Urothelium cell line (cell line): Measurements from ENCODE around the gene C22orf39.
A peak's percentile ranks its signal among the peaks of the same experiment; 100 is the strongest.

Source experiments
- DNase-seq: peaks from one replicate; pipeline ENCODE4 v3.0.0; 2011; ENCODE audit warnings: low spot score, mixed read lengths
- FAIRE-seq: peaks from 2 replicates; lab custom pipeline; 2011; peaks lifted over from hg19 to GRCh38; lab: Jason Lieb, UNC

Gene C22orf39, protein sequence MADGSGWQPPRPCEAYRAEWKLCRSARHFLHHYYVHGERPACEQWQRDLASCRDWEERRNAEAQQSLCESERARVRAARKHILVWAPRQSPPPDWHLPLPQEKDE

DNA sequence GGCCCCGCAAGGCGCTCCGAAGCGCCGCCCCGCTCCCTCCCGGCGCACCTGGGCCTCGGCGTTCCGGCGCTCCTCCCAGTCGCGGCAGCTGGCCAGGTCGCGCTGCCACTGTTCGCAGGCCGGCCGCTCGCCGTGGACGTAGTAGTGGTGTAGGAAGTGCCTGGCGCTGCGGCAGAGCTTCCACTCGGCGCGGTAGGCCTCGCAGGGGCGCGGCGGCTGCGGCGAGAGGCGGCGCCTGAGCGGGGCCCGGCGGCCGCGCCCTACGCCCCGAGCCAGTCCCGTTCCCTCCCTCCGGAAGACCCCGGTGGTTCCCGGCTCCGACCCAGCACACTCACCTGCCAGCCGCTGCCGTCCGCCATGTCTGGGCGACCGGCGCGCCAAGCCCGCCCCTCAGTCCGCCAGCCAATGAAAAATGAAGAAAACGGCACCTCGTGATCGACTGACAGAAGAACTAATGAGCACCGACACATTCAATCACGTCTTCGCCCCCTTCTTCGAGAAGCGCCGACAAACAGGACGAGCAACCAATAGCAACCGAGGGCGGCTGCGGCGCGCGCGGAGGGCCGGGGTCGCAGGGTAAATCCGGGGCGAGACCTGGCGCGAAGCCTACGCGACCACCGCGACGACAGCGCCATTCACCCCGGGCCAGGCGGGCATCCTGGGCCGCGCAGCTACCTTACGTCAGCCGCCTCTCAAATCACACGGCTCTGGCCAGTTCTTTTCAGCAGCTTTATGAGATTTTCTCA lies at the start of gene C22orf39:
Gene C22orf39, minus strand, starts transcription at position 382 of the 746 bp plus-strand sequence. Its CDS starts 23 bp downstream, at position 359.
- peak; percentile 99 for DNase-seq
- FAIRE-seq, result peak; percentile 92

DNA sequence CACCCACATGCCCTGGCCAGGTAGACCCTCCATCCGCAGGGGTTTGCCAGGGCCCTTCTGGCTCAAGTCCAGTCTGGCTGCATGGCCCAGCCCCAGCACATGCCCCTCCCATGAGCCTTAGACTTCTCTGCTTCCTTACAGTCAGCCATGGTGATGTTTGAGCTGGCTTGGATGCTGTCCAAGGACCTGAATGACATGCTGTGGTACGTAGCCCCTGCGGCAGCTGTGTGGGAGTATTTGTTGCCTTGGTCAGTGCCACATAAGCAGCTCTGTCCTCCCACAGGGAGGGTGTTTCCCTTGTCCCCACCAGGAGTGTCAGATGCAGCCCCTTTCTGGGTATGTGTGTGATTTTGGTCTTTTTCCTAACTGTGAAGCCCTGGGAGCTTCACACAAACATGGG lies 49.7 kb upstream of the C22orf39 start:
- FAIRE-seq (peak; percentile 53), DNase-seq (no peak)

DNA sequence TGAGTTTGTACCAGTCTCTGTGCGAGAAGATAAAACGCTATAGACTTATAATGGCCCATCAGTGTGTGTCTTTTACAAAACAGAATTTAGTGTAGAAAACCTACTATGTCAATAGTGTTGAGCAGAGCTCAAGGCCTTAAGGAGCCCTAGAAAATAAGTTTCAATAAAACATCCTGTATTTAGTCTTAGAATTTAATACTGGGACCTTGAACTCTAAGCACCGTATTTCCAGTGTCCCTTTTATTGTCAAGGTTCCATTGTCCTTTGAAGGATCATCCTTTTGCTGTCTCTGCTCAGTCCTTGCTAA lies 48.8 kb upstream of the C22orf39 start:
- FAIRE-seq (no peak), DNase-seq (no peak)

DNA sequence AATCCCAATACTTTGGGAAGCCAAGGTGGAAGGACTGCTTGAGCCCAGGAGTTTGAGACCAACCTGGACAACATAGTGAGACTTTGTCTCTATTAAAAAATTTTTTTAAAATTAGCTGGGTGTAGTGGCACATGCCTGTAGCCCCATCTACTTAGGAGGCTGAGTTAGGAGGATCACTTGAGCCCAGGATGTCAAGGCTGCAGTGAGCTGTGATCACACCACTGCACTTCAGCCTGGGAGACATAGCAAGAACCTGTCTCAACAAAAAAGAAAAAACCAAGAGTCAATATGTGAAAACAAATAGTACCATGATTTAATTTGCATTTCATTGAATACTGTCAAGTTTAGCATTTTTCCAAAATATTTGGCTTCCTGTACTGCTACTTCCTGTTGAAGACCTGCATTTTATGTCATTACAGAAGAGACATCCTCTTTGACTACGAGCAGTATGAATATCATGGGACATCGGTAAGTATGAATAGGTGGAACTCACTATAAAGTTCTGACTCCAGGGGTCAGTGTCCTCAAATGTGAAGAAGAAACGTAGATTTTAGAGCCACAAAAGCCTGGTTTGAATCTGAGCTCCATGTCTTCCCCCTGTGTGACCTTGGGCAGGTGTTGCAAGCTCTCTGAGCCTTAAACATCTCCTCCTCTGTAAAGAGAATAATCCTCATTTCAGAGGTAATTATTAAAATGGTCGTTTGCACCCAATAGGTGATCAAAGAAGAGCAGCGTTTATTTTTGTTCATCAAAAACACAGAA lies 48.2 kb upstream of the C22orf39 start:
- DNase-seq, result no peak
- peak; percentile 30 for FAIRE-seq

DNA sequence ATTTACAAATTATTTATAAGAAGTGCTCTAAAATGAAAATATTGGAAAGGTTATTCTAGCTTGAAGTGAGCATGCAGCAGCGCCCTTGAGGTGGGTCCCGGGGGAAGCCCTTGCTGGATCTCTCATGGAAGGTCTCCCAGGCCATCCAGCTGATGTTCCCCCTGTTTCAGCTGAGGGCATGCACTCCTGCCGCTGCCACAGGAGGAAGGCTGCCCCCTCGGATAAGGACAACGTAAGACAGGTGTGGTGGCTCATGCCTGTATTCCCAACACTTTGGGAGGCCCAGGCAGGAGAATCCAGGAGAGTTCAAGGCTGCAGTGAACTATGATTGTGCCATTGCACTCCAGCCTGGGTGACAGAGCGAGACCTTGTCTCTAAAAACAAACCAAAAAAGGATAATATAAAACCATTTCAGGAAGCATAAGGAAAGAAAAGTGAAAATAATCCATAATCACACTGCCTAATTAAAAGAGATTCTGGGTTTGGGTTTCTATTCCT lies 47.2 kb upstream of the C22orf39 start:
- FAIRE-seq, result no peak
- DNase-seq, result no peak

DNA sequence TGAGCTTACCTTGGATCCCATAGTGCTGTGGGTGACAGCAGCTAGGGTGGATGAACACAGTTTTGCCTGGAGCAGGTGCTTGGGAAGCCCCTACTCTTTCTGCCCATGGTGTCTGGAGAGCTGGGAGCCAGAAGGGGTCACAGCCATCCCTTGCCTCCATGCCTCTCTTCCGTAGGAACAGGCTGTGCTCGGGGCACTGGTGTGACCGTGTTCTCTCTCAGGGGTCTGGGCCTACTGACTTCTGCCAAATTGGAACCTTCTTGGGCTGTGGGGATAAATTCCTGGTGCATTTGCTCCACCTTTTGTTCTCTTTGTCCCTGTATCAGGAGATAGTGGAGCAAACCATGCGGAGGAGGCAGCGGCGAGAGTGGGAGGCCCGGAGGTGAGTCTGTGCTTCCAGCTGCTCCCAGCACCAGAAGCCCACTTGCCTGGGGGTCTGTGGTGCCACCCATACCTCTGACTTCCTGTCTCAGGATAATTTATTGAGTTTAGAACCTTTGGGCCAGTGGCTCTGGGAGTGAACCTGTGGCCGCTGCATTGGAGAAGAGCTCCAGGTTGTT lies 46.6 kb upstream of the C22orf39 start:
- FAIRE-seq, result no peak
- DNase-seq, result no peak

DNA sequence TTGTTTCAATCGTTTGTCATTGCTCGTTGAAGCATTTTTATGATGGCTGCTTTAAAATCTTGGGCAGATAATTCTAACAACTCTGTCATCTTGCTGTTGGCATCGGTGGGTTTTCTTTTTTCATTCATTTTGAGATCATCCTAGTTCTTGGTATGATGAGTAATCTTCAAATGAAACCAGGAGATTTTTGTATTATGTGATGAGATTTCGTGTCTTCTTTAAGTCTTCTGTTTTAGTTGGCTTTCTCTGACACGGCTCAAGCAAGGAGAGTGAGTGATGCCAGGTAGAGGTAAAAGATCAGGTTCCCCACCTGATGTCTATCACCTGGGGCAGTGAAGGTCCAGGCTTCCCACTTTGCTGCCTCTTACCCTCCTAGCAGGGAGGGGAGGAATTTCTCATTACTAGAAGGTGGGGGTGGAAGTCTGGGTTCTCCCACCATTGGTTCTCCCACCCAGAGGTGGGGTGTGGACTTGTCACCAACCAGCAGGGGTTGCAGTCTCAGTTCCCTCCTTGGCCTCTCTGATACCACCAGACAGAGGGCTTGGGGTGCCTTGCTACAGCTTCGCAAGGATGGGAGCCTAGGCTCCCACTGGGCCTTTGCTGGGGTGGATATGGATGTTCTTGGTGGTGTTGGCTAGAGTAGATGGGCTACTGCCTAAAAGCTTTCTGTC lies 45.1 kb upstream of the C22orf39 start:
- DNase-seq (no peak), FAIRE-seq (no peak)

DNA sequence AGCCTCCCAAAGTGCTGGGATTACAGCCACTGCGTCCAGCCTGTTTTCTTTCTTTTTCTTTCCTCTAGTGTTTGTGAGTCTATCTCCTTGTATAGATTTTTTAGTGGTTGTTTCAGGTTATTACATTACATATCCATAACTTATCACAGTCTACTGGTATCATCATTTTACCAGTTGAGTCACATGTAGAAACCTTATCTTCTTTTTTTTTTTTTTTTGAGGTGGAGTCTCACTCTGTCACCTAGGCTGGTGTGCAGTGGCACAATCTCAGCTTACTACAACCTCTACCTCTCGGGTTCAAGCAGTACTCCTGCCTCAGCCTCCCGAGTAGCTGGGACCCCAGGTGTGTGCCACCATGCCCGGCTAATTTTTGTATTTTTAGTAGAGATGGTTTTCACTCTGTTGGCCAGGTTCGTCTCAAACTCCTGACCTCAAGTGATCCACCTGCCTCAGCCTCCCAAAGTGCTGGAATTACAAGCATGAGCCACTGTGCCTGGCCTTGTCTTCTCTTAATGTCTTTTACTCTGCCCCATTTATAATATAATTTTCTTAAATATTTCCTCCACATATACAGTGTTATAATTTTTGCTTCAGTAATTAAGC lies 43.2 kb upstream of the C22orf39 start:
- no peak for FAIRE-seq
- no peak for DNase-seq

DNA sequence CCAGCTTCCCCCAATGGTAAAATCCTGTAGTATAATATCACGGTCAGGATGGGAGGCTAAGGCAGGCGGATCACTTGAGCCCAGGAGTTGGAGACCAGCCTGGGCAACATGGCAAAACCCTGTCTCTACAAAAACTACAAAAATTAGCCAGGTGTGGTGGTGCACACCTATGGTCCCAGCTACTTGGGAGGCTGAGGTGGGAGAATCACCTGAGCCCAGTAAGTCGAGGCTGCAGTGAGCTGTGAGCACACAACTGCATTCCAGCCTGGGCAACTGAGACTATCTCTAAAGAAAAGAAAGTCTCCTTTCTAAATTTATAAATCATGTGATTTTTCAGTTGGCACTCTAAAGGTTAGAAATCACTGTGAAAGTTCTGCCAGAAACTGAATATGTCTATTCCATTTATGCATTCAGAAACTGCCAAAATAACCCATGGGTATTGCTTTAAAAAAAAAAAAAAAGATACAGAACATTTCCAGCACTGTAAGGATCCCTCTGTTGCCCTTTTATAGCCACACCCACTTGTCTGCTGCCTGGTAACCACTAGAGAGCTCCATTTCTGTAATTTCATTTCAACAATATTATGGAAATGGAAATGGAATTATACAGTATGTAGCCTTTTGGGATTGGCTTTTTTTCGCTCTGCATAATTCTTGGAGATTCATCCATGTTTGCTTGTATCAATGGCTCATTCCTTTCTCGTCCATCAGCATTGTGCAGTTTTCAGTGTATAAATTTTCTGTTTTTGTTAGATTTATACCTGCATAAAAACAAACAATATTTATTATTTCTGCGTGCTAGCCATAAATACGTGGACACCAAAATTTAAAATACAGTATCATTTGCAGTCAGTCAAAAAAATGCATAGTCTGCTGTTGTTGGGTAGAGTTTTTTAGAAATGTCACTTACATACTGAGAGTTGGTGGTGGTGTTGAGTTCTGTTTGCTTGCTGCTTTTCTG lies 41.7 kb upstream of the C22orf39 start:
- no peak for DNase-seq
- no peak for FAIRE-seq

DNA sequence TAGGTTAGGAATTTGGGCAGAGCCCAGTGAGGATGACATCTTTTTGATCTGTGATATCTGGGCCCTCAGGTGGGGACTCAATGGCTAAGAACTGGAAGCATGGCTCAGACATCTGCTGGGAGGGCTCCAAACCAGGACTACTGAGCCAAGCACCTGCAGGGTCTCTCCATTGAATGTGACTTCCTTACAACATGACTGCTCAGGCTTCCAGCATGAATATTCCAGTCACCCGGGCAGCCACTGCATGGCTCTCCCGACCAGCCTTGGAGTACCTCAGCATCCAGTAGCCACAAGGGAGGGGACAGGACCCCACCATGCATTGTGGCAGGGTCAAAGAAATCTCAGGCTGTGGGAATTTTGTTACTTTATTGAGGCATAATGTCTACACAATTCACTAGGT lies 40.8 kb upstream of the C22orf39 start:
- DNase-seq, result no peak
- no peak for FAIRE-seq

DNA sequence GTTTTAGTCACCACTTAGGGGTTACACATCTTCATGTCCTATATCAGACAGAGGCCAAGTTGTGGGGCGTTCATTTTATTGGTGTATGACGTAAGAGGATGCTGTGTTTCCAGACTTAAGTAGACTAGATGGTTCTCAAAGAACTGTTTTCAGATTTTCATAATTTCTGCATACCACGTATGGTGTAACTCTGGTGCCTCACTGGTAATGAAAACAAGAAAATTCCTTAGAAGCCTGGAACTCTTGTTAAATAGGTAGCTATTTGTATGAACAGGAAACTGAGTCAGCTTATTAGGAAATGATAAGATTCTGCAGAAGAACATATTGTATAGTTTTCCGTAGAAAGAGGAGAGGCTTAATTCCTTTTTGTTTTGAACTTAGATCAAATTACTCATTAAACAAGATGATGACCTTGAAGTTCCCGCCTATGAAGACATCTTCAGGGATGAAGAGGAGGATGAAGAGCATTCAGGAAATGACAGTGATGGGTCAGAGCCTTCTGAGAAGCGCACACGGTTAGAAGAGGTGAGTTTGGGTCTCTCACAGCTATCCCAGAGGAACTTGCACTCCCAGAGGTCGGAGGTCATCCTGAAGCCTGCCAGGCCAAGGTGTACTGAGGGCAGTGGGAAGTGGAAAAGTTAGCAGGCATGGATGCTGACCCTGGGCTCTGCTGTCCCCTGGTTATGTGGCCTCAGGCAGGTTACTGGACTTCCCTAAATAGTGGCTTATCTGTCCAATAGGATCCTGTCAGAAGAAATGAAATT lies 36.2 kb upstream of the C22orf39 start:
- FAIRE-seq (no peak), DNase-seq (no peak)

DNA sequence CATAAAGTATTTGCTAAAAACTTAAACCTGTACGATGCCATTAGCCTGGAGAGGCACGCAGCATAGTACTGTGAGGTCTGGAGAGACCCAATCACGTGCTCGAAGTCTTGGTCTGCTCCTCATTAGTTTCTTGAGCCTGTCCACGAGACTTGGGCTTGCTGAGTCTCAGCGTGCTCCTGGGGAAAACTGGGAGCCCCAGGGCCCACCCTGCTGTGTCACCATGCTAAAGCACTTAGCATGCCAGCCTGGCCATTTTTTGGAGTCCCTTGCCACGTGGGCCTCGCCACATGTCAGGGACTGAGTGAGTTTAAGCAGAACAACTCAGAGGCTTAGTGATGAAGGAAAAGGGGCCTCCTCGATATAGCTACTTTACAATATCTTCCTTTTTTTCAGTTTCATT lies 34.8 kb upstream of the C22orf39 start:
- FAIRE-seq (no peak), DNase-seq (no peak)

DNA sequence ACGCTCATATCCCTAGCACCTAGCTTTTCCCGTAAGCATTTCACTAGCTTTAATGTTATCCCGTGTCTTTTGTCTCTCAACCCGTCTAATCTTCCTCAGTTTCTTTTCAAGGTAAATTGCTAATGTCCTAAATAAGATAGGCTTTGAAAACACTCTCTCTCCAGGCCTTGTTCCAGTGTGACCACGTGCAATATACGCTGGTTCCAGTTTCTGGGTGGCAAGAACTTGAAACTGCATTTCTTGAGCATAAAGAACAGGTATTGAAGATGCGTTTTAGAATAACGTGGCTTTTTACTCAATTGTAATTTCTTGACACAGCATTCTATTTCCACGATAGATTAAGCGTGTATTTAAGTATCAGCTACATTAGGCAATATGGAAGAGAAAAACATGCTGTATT lies 33.3 kb upstream of the C22orf39 start:
- FAIRE-seq, result peak; percentile 37
- DNase-seq, result no peak

DNA sequence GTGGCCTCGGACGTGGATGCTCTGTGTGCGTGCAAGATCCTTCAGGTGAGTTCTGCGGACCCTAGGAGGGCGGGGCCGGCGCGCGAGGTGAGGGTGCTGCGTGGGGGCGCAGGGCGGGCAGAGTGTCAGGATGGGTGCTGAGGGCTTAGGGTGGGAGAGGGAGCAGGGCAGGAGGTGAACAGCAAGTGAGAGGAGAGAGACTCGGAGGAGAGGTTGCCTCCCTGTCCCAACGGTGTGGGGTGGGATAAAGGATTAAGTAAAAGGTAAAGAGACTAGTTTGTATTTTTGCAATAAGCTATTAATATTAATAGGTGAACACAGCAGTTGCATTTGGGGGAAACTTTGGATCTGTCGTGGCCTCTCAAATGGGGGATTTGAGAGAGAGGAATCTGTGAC lies 32.7 kb upstream of the C22orf39 start:
- DNase-seq (no peak), FAIRE-seq (no peak)

DNA sequence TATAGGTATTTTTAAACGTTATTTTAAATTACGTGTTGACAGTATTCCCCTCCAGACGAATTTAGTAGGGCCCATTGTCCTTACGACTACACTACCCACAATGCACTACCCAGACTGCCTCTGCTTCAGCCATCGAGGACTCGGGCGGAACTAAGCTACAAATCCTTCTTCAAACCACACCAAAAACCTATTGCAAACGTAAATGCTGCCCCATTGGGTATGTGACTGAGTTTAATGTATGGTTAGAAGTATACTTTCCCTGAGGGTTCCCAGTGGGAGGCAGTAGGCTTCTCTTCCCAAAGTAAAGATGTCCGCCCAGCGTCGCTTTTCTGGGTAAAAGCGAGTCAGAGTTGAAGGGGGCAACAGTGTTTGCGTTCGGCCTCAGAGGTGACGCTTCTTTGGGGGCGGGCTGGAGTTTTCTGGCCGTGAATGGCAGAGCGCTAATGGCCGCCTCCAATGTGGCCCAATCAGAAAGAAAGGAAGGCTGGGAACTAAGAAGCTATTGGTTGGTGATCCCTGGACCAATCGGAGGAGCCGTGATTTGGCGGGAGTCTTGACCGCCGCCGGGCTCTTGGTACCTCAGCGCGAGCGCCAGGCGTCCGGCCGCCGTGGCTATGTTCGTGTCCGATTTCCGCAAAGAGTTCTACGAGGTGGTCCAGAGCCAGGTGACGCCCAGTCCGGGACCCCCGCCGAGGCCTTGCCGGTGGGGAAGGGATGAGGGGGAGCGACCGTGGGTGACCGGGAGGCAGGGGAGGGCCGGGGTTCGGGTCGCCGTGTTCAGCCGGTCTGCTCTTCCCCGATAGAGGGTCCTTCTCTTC lies 32.1 kb upstream of the C22orf39 start, which contains the start of gene CDC45:
Gene CDC45, plus strand, starts transcription at position 566 of the 818 bp plus-strand sequence. Its CDS starts 49 bp downstream, at position 615.
- FAIRE-seq (peak; percentile 98), DNase-seq (peak; percentile 99)

DNA sequence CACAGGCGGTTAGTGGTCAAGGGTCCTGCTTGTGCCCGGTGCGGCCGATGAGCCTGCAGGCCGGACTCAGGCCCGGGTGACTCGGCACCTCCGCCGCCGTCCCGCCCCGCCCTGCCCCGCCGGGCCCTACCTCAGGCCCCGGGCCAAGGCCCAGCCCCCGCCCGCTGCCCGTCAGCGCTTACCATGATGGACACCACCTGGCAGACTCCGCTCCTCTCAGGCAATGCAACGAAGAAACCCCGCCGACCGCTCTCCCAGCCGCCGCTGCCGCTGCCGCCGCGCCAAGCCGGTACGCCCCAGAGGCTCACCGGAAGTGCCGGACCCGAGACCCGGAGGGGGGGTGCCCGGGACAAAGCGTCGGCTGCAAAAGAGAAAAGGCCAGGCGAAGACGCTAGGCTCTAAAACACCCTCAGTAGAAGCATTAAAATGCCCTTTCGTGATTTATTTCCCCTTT lies 31.4 kb upstream of the C22orf39 start, which contains the start of gene UFD1:
Gene UFD1, minus strand, starts transcription at position 293 of the 454 bp plus-strand sequence. Its CDS starts 108 bp downstream, at position 185.
- FAIRE-seq (peak; percentile 74), DNase-seq (peak; percentile 93)

DNA sequence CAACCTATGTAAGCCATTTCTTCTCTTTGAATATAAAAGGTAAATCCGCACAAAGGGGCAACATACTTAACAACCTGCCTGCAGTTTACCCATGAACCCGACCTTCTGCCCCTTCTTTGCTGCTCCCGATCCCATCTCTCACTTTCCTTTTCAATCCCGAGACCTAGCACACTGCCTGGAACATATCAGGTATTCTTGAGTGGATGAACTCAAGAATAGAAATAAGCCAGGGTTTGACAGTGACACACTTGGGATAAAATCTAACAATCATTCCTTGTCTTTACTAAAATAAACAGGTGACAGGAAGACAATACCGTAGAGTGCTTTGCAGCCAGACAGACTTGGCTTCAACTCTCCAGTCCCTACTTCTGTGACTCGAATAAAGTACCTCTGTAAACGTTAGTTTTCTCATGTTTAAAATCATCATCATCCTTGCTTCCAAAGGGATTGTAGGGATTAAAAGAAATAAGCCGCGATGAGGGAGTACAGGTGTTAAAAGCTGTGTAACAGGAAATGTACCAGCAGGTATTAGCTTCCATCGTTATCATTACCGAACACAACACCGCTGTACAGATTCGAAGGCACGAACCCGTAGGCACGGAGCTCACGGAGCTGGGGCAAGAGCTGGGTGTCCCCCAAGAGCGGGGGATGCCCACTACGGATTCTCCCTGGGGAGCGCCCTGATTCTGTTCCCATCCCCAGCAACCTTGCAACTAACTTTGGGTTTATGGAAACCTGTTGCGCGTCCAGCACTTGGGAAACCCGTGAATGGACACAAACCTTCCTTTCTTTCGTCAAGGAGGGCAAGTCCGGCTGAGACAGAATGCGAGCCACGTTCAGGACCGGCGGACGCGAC lies 30.8 kb upstream of the C22orf39 start:
- DNase-seq, result no peak

More for the DNA sequence above, 30.8 kb upstream of the C22orf39 start:
- FAIRE-seq, result no peak
